GM18517 (cell line): ENCODE data around the gene MGAT5.
"Not testable (repeated sequence)": the region's sequence is repeated elsewhere in the genome, so short reads cannot be mapped to it uniquely, and the experiment has no call there.

Experiments
- ATAC-seq: cut with Tn5 transposase; IDR thresholded peaks from one replicate; pipeline ENCODE4 v1.9.1; 2021; ENCODE audit warnings: mild to moderate bottlenecking, moderate library complexity; ENCODE audit not compliant: unreplicated experiment

MGAT5 gene

GRCh38 chr2:134459706-134460406 lies 206.0 kb downstream of the MGAT5 start:
- no peak for ATAC-seq

GRCh38 chr2:134460583-134460998 lies 206.7 kb downstream of the MGAT5 start:
- ATAC-seq: no peak

- ATAC-seq: no peak
These were observed 207.6 kb downstream of the MGAT5 start for GRCh38 chr2:134461511-134461910.

GRCh38 chr2:134462275-134462674 lies 208.4 kb downstream of the MGAT5 start:
- ATAC-seq: no peak

- ATAC-seq: no peak
These were observed 209.2 kb downstream of the MGAT5 start for GRCh38 chr2:134462791-134463698.

GRCh38 chr2:134463699-134464022 lies 209.8 kb downstream of the MGAT5 start:
- no peak for ATAC-seq

- ATAC-seq: no peak
These were observed 211.6 kb downstream of the MGAT5 start for GRCh38 chr2:134465228-134466105.

- ATAC-seq: peak; percentile 56
These were observed 212.3 kb downstream of the MGAT5 start for GRCh38 chr2:134466141-134466540.

GRCh38 chr2:134468164-134468563 lies 214.3 kb downstream of the MGAT5 start:
- no peak for ATAC-seq

- no peak for ATAC-seq
These were observed 214.9 kb downstream of the MGAT5 start for GRCh38 chr2:134468776-134469175.

GRCh38 chr2:134469516-134470115 lies 215.7 kb downstream of the MGAT5 start:
- no peak for ATAC-seq

- no peak for ATAC-seq
These were observed 216.8 kb downstream of the MGAT5 start for GRCh38 chr2:134470561-134471168.

- not testable (repeated sequence) for ATAC-seq
These were observed 223.1 kb downstream of the MGAT5 start for GRCh38 chr2:134476982-134477381.

- no peak for ATAC-seq
These were observed 225.9 kb downstream of the MGAT5 start for GRCh38 chr2:134479696-134480330.

GRCh38 chr2:134482131-134482723 lies 228.4 kb downstream of the MGAT5 start:
- ATAC-seq: no peak

- no peak for ATAC-seq
These were observed 229.0 kb downstream of the MGAT5 start for GRCh38 chr2:134482766-134483340.

GRCh38 chr2:134489732-134490384 lies 236.0 kb downstream of the MGAT5 start:
- no peak for ATAC-seq

- no peak for ATAC-seq
These were observed 236.7 kb downstream of the MGAT5 start for GRCh38 chr2:134490559-134490958.

- no peak for ATAC-seq
These were observed 237.2 kb downstream of the MGAT5 start for GRCh38 chr2:134491022-134491421.
